GM19239 (cell line): ENCODE data around the gene YIF1B.

ENCODE experiments used
- DNase-seq: peaks from one replicate; pipeline ENCODE4 v3.0.0; 2011; ENCODE audit warnings: low spot score; ENCODE audit not compliant: insufficient read length
- FAIRE-seq: peaks from 2 replicates; lab custom pipeline; 2011; peaks lifted over from hg19 to GRCh38; lab: Jason Lieb, UNC

Gene YIF1B

DNA sequence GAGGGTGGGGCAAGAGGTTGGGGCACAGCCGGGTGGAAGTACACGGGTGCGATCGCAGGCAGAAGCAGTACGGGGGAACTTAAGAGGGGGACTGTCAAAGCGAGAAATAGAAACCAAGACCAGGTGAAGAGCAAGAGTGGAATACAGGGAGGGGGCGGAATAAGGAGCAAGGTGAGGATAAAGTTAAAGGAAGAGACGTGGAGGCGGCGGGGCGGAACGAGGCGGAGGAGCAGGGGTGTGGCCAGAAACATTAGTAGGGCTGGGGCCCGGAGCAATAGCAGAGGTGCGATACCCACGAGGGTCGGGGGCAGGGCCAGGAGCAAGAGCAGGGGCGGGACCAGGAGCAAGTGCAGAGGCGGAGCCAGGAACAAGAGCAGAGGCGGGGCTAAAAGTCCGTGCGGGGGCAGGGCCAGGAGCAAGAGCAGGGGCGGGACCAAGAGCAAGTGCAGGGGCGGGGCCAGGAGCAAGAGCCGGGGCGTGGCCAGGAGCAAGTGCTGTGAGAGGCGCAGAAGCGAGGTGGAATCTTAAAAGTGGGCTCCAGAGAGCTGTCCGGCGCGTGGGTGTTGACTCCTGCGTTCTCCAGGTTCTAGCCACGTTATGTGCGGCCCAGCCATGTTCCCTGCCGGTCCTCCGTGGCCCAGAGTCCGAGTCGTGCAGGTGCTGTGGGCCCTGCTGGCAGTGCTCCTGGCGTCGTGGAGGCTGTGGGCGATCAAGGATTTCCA lies 21.1 kb upstream of the YIF1B start:
- FAIRE-seq (no peak), DNase-seq (peak; percentile 80)

- DNase-seq (peak; percentile 85), FAIRE-seq (peak; percentile 99)
Measured at GRCh38 chr19:38335949-38336637, 20.3 kb upstream of the YIF1B start.

DNA sequence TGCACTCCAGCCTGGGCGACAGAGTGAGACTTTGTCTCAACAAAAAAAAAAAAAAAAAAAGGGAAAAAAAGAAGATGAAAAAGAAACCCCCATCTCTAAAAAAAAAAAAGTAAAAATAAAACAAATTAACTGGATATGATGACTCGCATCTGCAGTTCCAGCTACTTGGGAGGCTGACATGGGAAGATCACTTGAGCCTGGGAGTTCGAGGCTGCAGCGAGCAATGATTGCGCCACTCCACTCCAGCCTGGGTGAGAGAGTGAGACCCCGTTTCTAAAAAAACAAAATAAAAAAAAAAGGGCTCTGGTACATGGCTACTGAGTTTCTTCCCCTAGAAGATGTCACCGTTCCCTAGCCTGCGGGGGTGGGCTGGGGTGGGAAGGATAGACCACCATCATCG lies 17.5 kb upstream of the YIF1B start:
- no peak for DNase-seq
- FAIRE-seq, result no peak

- no peak for FAIRE-seq
- no peak for DNase-seq
Measured at GRCh38 chr19:38331728-38332127, 16.0 kb upstream of the YIF1B start.

GRCh38 chr19:38329651-38330050 lies 13.9 kb upstream of the YIF1B start:
- DNase-seq, result no peak
- FAIRE-seq, result no peak

DNA sequence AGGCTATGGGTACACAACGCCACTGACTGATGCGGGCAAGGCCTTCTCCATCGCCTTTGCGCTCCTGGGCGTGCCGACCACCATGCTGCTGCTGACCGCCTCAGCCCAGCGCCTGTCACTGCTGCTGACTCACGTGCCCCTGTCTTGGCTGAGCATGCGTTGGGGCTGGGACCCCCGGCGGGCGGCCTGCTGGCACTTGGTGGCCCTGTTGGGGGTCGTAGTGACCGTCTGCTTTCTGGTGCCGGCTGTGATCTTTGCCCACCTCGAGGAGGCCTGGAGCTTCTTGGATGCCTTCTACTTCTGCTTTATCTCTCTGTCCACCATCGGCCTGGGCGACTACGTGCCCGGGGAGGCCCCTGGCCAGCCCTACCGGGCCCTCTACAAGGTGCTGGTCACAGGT lies 10.8 kb upstream of the YIF1B start:
- no peak for DNase-seq
- FAIRE-seq, result no peak

DNA sequence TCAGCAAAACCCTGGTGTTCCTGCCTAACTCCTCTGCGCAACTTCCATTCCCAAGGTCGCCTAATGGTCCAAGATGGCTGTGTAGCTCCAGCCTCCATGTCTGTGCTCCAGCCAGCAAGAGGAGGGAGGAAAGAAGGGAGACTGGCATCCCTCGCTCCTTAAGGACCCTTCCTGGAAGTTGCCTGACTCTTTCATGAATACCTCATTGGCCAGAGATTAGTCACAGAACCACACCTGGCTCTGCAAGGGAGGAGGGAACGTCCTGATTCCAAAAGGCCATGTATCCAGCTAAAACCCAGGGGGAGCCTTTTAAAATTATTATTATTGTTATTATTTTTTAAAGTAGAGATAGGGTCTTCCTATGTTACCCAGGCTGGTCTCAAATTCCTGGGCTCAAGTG lies 8.7 kb upstream of the YIF1B start:
- FAIRE-seq (no peak), DNase-seq (no peak)

- DNase-seq (no peak), FAIRE-seq (no peak)
Measured at GRCh38 chr19:38323291-38323690, 7.5 kb upstream of the YIF1B start.

GRCh38 chr19:38321646-38322196 lies 6.0 kb upstream of the YIF1B start:
- FAIRE-seq (no peak), DNase-seq (no peak)

GRCh38 chr19:38320969-38321339 lies 5.2 kb upstream of the YIF1B start:
- FAIRE-seq (no peak), DNase-seq (no peak)

GRCh38 chr19:38319421-38320258 lies 3.9 kb upstream of the YIF1B start, which contains the start of gene KCNK6:
KCNK6 (plus strand) TSS chr19:38319845; CDS start chr19:38319951, 106 bp downstream.
- DNase-seq (no peak), FAIRE-seq (no peak)

DNA sequence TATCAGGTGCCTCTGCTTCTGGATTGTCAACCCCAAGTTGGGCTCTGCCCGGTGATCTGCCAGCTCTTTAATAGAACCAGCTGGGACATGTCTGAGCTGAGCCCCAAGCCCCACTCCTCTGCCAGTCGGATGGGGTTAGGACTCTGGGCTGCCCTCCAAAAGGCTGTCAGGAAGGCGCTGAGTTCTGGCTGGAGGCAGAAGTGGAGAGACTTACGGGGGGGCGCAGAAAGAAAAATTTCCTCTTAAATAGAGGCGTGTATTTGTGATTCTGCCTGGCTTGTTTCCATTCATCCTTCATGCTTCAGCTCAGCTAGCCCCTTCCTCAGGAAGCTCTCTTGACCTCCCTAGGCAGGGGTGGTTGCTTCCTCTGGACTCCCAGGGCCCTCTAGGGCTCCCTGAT lies 2.9 kb upstream of the YIF1B start:
- no peak for FAIRE-seq
- DNase-seq, result no peak

GRCh38 chr19:38317104-38317612 lies 1.4 kb upstream of the YIF1B start:
- DNase-seq, result no peak
- FAIRE-seq, result no peak

DNA sequence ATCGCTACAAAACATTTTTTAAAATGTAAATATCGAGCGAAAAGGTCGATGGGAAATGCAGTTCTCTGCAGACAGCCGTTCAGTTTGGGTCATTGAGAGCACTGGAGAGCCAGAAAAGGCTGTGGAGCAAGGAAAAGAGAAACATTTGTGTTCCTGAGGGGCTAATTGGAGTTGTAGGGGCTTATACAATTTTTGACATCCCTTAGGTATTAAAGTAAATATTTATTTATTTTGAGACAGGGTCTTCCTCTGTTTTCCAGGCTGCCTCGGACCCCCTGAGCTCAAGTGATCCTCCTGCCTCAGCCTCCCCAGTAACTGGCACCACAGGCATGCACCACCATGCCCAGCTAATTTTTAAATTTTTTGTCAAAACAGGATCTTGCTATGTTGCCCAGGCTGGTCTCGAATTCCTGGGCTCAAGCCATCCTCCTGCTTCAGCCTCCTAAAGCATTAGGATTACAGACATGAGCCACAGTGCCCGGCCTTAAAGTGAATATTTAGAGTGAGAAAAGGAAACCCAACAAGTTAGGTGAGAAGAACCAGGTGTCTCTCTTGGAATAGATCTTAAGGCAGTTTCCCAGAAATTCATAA lies 825 bp upstream of the YIF1B start:
- DNase-seq, result no peak
- FAIRE-seq, result no peak

DNA sequence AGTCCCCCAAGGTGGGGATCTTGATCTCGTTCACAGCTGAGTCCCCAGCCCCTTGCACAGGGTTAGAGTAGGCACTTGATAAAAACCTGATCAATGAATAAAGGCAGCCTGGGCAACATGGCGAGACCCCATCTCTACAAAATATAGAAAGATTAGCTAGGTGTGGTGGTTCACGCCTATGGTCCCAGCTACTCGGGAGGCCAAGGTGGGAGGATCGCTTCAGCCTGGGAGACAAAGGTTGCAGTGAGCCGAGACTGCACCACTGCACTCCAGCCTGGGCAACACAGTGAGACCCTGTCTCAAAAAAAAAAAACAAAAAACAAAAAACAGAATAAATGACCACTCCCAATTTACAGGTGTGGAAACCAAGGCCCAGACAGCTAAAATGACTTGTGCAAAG lies 4.8 kb downstream of the YIF1B start:
- FAIRE-seq, result no peak
- no peak for DNase-seq

- FAIRE-seq (no peak), DNase-seq (no peak)
Measured at GRCh38 chr19:38310279-38310670, 5.5 kb downstream of the YIF1B start.

DNA sequence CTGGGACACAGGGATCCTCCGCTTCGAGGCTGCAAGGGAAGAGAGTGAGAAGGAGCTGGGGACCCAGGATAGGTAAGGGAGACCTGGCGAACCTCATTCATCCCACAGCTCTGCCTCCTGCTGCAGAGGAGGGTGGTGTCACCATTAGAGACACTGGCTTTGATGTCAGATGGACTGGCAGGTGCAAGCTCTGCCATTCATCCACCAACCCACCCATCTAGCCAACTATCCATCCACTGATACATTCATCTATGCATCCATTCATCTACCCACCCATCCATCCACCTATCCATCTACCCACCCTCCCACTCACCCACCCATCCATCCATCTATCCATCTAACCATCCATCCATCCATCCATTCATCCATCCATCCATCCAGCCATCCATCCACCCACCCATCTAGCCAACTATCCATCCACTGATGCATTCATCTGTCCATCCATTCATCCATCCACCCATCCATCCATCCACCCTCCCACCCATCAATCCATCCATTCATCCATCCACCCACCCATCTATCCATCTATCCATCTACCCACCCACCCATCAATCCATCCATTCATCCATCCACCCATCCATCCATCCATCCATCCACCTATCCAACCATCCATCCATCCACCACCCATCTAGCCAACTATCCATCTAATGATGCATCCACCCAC lies 6.0 kb downstream of the YIF1B start:
- FAIRE-seq (no peak), DNase-seq (no peak)

DNA sequence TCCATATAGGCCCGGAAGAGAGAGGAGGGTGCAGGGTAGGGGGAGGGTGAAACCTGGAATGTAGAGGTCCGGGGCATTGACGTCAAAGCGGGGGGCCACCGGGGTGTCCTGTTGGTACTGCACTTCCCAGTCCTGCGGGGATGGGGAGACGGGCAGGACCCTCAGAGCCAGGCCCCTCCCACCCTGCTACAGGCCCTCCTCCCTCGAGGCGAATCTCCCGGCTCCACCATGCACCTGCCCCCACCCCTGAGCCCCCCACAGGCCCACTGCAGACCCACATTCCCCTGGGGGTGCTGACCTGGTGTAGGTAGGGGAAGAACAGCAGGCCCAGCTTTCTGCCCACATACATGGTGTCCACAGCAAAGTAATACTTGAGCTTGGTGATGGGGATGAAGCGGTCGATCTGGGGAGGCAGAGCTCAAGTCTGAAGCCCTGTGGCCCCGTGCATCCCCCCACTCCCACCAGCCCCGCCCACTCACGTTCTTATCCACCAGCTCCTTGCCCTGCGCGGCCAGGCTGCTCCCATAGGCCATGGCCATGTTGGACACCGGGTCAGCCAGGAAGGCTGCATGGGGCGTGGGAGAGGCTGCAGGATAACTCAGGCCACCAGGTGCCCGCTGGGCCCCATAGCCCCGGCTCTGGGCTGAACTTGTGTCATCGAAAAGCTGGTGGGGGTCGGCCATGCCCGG lies 6.7 kb downstream of the YIF1B start:
- DNase-seq (no peak), FAIRE-seq (no peak)
